Subcutaneous adipose tissue (tissue), 4 donors: ENCODE measurements around the gene ERBB4. TPM values are rescaled to one million over a fixed set of nuclear protein-coding genes. Genes with fewer than 3 reads are reported as not detected.

Source experiments
- CTCF ChIP-seq: fragments of 450-650 bp; IDR thresholded peaks from one replicate; pipeline ENCODE4 v1.5.1; 2016; ENCODE audit warnings: low read depth, mild to moderate bottlenecking, control low read depth, antibody characterized with exemption, moderate library complexity
- total RNA-seq, 4 donors: library from RNA; depleted of rRNA; stranded (reverse); fragments of >200 nt; gene quantifications; one replicate each; pipeline ENCODE4 v1.1.0, GENCODE V29; 2016

The ERBB4 gene
- total RNA-seq, 4 donors from 2014 or later = 0.17 to 1.5 (median 0.71) TPM

DNA sequence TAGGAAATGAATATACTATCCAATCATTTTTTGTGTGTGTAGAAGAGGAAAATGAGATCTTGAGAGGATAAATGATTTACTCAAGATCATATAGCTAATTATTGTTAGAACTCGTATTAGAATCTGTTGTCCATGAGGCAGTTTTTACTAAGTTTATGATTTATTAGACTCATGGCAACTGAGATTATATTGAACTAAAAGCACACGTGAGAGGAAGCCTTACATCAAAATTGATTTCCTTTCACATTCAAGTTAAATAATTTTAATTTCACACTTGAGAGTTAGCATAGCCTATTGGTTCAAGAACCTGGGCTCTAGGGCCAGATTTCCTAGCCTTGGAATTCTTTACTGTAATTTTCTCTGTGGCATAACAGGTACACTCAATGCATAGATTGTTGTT, 552.3 kb downstream of the ERBB4 start:
- TF ChIP-seq CTCF = no peak

DNA sequence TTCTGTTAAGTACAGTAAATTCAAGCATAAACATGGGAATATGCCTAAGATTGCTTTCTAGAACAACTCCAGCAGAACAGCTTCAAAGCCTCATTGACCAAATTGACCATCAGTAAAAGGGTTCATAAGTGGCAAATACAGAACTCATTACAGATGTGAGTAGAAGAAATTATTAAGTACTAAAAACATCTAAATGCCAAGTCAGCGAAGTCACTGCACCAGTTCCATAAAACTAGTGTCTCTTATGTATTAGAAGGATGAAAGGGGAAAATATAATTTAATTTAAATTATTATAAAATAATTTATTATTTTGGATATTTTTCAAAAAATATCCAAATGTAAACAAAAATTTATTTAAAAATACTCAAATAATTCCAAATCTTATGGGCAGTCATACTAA, 553.2 kb downstream of the ERBB4 start:
- TF ChIP-seq CTCF = no peak

- TF ChIP-seq CTCF = no peak
Observed at GRCh38 chr2:211982162-211982561, 556.4 kb downstream of the ERBB4 start.

DNA sequence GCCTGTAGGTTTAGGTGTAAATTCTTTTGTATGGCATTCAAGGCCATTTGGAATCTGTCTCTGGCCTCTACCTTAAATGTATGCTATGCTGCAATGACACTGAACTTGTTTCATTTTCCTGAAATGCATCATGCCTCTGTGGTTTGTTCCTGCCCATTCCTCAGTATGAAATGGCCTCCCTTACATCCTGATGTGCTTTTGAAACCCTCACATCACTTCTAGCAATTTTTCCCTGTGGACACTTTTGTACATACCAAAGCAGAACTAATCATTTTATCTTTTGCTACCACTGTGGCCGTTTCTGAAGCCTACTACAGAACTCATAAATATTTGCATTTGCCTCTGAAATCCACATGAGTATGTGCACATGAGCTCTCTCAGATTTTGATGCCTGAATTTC, 557.2 kb downstream of the ERBB4 start:
- TF ChIP-seq CTCF = no peak

DNA sequence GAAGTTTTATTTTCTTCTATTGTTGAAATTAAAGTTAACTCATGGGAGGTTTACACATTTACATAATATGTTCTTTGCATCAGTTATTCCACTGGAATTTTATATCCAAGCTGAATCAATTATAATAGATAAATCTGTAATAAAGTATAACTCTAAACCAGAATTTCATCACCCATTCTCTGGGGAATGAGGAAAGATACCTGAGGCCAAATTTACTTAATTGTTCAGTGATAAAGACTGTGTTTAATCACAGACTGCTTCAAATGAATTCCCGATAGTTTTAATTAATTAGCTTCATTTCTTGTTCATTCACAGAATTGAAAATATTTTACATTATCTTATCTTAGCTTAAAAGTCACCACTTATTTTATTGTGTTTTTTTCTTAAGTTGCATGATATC, 562.5 kb downstream of the ERBB4 start:
- no peak for TF ChIP-seq CTCF

DNA sequence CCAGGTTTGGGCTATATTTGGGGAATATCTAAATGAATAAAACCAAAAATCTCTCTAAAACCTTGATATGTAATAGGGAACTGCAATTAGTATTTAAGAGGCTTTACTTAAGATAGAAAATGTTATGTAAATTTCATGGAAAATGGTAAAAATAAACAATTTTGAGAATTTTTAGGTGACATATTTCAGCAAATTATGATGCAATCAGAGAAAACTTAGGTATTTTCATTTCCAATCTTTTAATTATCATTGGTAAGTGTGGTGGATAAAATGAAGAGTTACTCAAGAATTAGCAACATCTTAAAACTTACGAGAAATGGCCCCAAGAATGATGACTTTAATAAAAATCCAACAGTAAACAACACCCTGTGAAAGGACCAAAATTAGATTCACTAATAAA, 571.4 kb downstream of the ERBB4 start:
- no peak for TF ChIP-seq CTCF

DNA sequence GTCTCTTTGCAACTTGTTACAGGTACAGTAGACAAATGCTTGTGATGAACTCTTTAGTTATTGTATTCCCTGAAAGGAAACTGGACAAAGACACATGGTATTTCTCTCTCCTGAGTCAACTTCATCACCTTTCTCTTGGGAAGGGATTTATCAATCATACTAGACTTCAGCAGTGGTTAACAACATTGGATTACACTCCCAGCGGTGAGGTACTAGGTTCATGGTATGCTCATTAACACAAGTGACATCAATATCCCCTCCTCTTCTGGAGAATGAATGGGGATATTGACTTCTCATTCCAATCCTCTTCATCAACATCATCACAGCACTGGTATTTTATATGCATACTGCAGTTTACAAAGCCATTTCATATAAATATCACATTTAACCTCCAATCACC, 574.6 kb downstream of the ERBB4 start:
- TF ChIP-seq CTCF = no peak

DNA sequence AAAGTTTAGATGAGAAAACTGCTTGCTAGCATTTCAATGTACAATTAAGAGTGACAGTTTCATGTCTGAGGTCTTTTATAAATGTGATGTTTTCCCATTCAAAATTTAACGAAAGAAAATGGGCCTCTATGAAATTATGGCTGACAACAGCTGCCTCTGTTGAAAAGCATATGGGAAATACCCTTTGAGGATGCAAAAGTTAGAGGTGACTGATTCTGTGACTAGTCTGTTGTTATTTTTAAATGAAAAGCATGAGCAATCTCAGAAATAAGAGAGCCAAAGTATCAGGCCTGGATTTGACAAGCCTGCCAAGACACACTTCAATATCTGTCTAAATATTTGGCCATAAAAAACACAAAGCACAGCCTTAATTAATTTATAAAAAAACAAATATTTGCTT, 580.8 kb downstream of the ERBB4 start:
- no peak for TF ChIP-seq CTCF
